Upper lobe of right lung (tissue), 1 donor: ENCODE measurements around the gene SLC25A17. TPM values are rescaled to one million over a fixed set of nuclear protein-coding genes. Genes with fewer than 3 reads are reported as not detected.
"Not testable (repeated sequence)": the region's sequence is repeated elsewhere in the genome, so short reads cannot be mapped to it uniquely, and the experiment has no call there.

ENCODE experiments used
- ATAC-seq: fragments of 200-7000 bp; cut with Tn5 transposase; one replicate; pipeline ENCODE4 v1.9.1; 2020; ENCODE audit warnings: mild to moderate bottlenecking, moderate library complexity
- DNase-seq: peaks from one replicate; pipeline ENCODE4 v3.0.0-alpha.2; 2020
- H3K27ac ChIP-seq: fragments of 200-600 bp; one replicate; pipeline ENCODE4 v1.8.0; 2022
- H3K27me3 ChIP-seq: fragments of 200-600 bp; one replicate; pipeline ENCODE4 v1.8.0; 2022; ENCODE audit warnings: mild to moderate bottlenecking
- H3K36me3 ChIP-seq: fragments of 200-600 bp; one replicate; pipeline ENCODE4 v1.8.0; 2022
- H3K4me1 ChIP-seq: fragments of 200-600 bp; one replicate; pipeline ENCODE4 v1.8.0; 2022
- H3K4me3 ChIP-seq: fragments of 200-600 bp; one replicate; pipeline ENCODE4 v1.8.0; 2022; ENCODE audit warnings: mild to moderate bottlenecking
- H3K9me3 ChIP-seq: fragments of 200-600 bp; one replicate; pipeline ENCODE4 v1.8.0; 2022
- CTCF ChIP-seq: fragments of 200-600 bp; IDR thresholded peaks from one replicate; pipeline ENCODE4 v1.8.0; 2022; ENCODE audit warnings: antibody characterized with exemption
- intact Hi-C: fragments of 100-400 bp; cut with DNase I; formaldehyde crosslinking; loops from one replicate; pipeline ENCODE4 v1.11.0; 2022
- total RNA-seq: library from RNA; stranded (reverse); fragmentation: NEBNext Ultra II Directional; extraction: Animal tissue kit (Norgen Biotek cat#: 25700); gene quantifications from one replicate; pipeline ENCODE4 v1.2.1, GENCODE V29; 2021
- donor health status: DM: no; HTN: yes; CAD: no; lungs with severe emphysema.

SLC25A17 gene
- total RNA-seq, 1 donor from 2014 or later, result 13.8 TPM

DNA sequence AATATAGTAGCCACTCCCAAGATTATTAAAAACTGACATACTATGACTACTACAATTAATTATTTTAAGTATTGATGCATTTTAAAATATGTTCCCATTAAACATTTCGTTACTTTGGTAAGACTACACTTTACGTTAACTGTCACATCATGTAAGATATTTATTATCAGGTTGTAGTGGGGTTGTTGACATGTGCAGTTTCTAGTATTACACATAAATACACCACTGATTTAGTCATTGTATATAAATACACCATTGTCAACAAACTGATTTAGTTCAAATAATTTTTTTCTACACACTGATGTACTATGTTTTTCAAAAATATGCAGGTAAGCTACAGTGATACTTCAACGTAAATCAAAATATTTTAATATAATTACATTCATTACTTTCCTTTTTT lies 25.8 kb upstream of the SLC25A17 start:
- DNase-seq, result no peak
- Histone ChIP-seq H3K9me3 (no peaks in the 10 kb centered on the region), H3K27ac (no peak overlapping the region), H3K4me3 (no peak overlapping the region), H3K4me1 (no peaks in the 10 kb centered on the region), H3K36me3 (peaks cover 98% of the 10 kb centered on the region), H3K27me3 (no peaks in the 10 kb centered on the region)
- no peak for ATAC-seq
- intact Hi-C loops, result no loop called here
- TF ChIP-seq CTCF, result no peak

- ATAC-seq (no peak), DNase-seq (no peak)
- intact Hi-C loops, result no loop called here
- Histone ChIP-seq H3K27me3 (no peaks in the 10 kb centered on the region), H3K36me3 (peaks cover 99% of the 10 kb centered on the region), H3K9me3 (no peaks in the 10 kb centered on the region), H3K27ac (no peak overlapping the region), H3K4me3 (no peak overlapping the region), H3K4me1 (no peaks in the 10 kb centered on the region)
- TF ChIP-seq CTCF, result no peak
Measured at GRCh38 chr22:40838486-40838885, 19.3 kb upstream of the SLC25A17 start.

GRCh38 chr22:40834619-40835018 lies 15.5 kb upstream of the SLC25A17 start:
- no peak for ATAC-seq
- TF ChIP-seq CTCF, result no peak

GRCh38 chr22:40829131-40829530 lies 10.0 kb upstream of the SLC25A17 start:
- Histone ChIP-seq H3K4me3 (no peak overlapping the region), H3K9me3 (no peaks in the 10 kb centered on the region), H3K27ac (no peak overlapping the region), H3K36me3 (peaks cover 96% of the 10 kb centered on the region), H3K27me3 (no peaks in the 10 kb centered on the region), H3K4me1 (no peaks in the 10 kb centered on the region)
- intact Hi-C loops, result no loop called here
- no peak for ATAC-seq
- no peak for DNase-seq
- TF ChIP-seq CTCF, result no peak

More at GRCh38 chr22:40834619-40835018, 15.5 kb upstream of the SLC25A17 start:
- Histone ChIP-seq H3K27ac (no peak overlapping the region), H3K9me3 (no peaks in the 10 kb centered on the region), H3K27me3 (no peaks in the 10 kb centered on the region), H3K4me3 (no peak overlapping the region), H3K36me3 (peaks cover 98% of the 10 kb centered on the region), H3K4me1 (no peaks in the 10 kb centered on the region)
- no peak for DNase-seq
- intact Hi-C loops, result no loop called here

DNA sequence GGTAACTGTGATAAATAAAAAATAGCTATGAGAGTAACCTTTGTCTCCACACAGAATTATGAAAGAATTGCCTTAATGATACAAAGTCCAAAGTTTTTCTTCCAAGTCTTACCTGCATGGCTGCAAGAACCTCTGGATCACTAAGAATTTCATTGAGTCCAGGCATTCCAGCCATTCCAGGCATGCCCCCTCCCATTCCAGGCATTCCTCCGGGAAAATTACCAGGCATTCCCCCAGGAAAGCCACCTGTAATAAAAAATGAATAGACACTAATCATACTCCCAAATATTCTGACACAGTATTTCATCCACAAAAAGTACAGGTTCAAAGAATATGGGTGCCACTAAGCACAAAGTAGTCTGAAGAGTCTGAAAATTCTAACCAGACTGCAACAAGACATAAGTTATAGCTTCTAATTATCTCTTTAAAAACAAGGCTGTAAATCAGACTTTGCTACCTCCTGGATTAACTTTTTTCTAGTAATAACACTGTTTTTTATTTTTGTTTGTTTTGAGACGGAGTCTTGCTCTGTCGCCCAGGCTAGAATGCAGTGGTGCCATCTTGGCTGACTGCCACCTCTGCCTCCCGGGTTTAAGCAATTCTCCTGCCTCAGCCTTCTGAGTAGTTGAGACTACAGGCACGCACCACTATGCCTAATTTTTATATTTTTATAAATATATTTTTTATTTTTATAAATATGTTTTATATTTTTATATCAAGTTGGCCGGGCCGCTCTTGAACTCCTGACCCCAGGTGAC lies 8.0 kb upstream of the SLC25A17 start:
- Histone ChIP-seq H3K36me3 (peaks cover 98% of the 10 kb centered on the region), H3K27ac (no peak overlapping the region)
- intact Hi-C loops, result no loop called here

GRCh38 chr22:40826292-40826691 lies 7.1 kb upstream of the SLC25A17 start:
- H3K27me3 ChIP-seq, H3K27ac ChIP-seq, H3K4me1 ChIP-seq, DNase-seq, H3K4me3 ChIP-seq, ATAC-seq, H3K9me3 ChIP-seq, intact Hi-C loops: not testable (repeated sequence)
- H3K36me3 ChIP-seq, result peaks cover 89% of the 10 kb centered on the region

More for the DNA sequence above, 8.0 kb upstream of the SLC25A17 start:
- no peaks in the 10 kb centered on the region for H3K9me3 ChIP-seq
- ATAC-seq, result no peak
- H3K27me3 ChIP-seq, result no peaks in the 10 kb centered on the region
- no peak overlapping the region for H3K4me3 ChIP-seq
- TF ChIP-seq CTCF, result no peak
- DNase-seq, result no peak
- no peaks in the 10 kb centered on the region for H3K4me1 ChIP-seq
